Endodermal cell (in vitro differentiated cells): ENCODE measurements around the gene AP2M1. TPM values are rescaled to one million over a fixed set of nuclear protein-coding genes. Genes with fewer than 3 reads are reported as not detected.

Experiments
- DNase-seq: peaks from one replicate; pipeline ENCODE4 v3.0.0-alpha.2; 2017
- H3K27ac ChIP-seq: 2 replicates; pipeline ENCODE4 v1.5.1; 2013; ENCODE audit warnings: mild to moderate bottlenecking, low read depth, low read length, moderate library complexity
- H3K27me3 ChIP-seq: 2 replicates; pipeline ENCODE4 v1.6.1; 2013; ENCODE audit warnings: mild to moderate bottlenecking, low read length, moderate library complexity; ENCODE audit not compliant: insufficient read depth, control insufficient read depth, poor library complexity, severe bottlenecking
- H3K36me3 ChIP-seq: 2 replicates; pipeline ENCODE4 v1.7.0; 2013; ENCODE audit warnings: mild to moderate bottlenecking, low read length, moderate library complexity; ENCODE audit not compliant: control insufficient read depth, insufficient read depth
- H3K4me1 ChIP-seq: one replicate; pipeline ENCODE4 v1.7.0; 2013; ENCODE audit warnings: low read length; ENCODE audit not compliant: control insufficient read depth, insufficient read depth
- H3K4me3 ChIP-seq: 2 replicates; pipeline ENCODE4 v1.5.1; 2013; ENCODE audit warnings: mild to moderate bottlenecking, low read length, moderate library complexity
- H3K9ac ChIP-seq: 2 replicates; pipeline ENCODE4 v1.6.1; 2013; ENCODE audit warnings: mild to moderate bottlenecking, low read length, moderate library complexity; ENCODE audit not compliant: poor library complexity, severe bottlenecking; ENCODE audit errors: extremely low read depth
- H3K9me3 ChIP-seq: 2 replicates; pipeline ENCODE4 v1.6.1; 2013; ENCODE audit warnings: mild to moderate bottlenecking, low read length, moderate library complexity; ENCODE audit not compliant: control insufficient read depth
- H3K27ac Mint-ChIP-seq: 2 replicates; pipeline ENCODE4 v1.8.0; 2020; ENCODE audit warnings: mixed read lengths
- H3K27me3 Mint-ChIP-seq: 2 replicates; pipeline ENCODE4 v1.8.0; 2021; ENCODE audit warnings: mild to moderate bottlenecking, mixed read lengths; ENCODE audit not compliant: insufficient read depth
- H3K36me3 Mint-ChIP-seq: 2 replicates; pipeline ENCODE4 v1.8.0; 2020; ENCODE audit warnings: low read depth, mixed read lengths
- H3K4me1 Mint-ChIP-seq: 2 replicates; pipeline ENCODE4 v1.8.0; 2020; ENCODE audit warnings: mixed read lengths
- H3K4me3 Mint-ChIP-seq: 2 replicates; pipeline ENCODE4 v1.8.0; 2020; ENCODE audit warnings: mild to moderate bottlenecking, moderate library complexity, mixed read lengths
- H3K9me3 Mint-ChIP-seq: 2 replicates; pipeline ENCODE4 v1.8.0; 2020; ENCODE audit warnings: mild to moderate bottlenecking, mixed read lengths
- CTCF ChIP-seq: fragments of 200-600 bp; sonication (generic); conservative IDR thresholded peaks from 2 replicates; pipeline ENCODE4 v1.5.0; 2021; ENCODE audit warnings: antibody characterized with exemption, mild to moderate bottlenecking
- WGBS, 2 experiments: methylation state at CpG; one replicate each; pipeline versions ENCODE4 v1.1.5 to v1.1.7; 2013; ENCODE audit warnings: missing lambda C conversion rate in 2 of 2, mixed read lengths in 1 of 2; ENCODE audit not compliant: insufficient coverage in 1 of 2, insufficient read length in 1 of 2; 5-methylcytosine and 5-hydroxymethylcytosine counted together
- long read RNA-seq, 4 experiments: library from polyadenylated mRNA in 2 of 4; library from RNA in 1 of 4; library from capped mRNA in 1 of 4; stranded (forward) in 3 of 4; unstranded in 1 of 4; transcript quantifications; one replicate each; pipeline ENCODE4 v2.0.0, GENCODE V29; 2020 to 2021; ENCODE audit warnings: inconsistent platforms in 1 of 4
- polyA plus RNA-seq, 2 experiments: library from polyadenylated mRNA; stranded (reverse); fragments of 50-300 nt; gene quantifications; one replicate each; pipeline ENCODE4 v1.2.3, GENCODE V29; 2013
- total RNA-seq, 2 donors: library from RNA; stranded (reverse); fragmentation: NEBNext Ultra II Directional in 1 of 2; extraction: Animal tissue kit (Norgen Biotek cat#: 25700) in 1 of 2; gene quantifications; 2 replicates in 1 of 2; 3 replicates in 1 of 2; pipeline ENCODE4 v1.2.1, GENCODE V29; 2021

Gene AP2M1
- total RNA-seq: 100 to 1,000 TPM; 412 to 450 TPM
- 350 TPM for polyA plus RNA-seq (2013, experiment 1 of 2)
- 319 TPM for polyA plus RNA-seq (2013, experiment 2 of 2)
- long read RNA-seq, experiment 1, transcript AP2M1-207 (10 exons, 1,950 nt): minor isoform, 11 of 193 reads
- long read RNA-seq, experiment 1, transcript AP2M1-202 (11 exons, 2,091 nt): major isoform, 75 of 193 reads
- long read RNA-seq, experiment 1, partial matches to known transcripts: 92 of 193 reads
- long read RNA-seq, experiment 1, other reads (novel, unspliced or antisense): 15 of 193 reads
- long read RNA-seq, experiment 2, transcript AP2M1-202 (11 exons, 2,091 nt): major isoform, 24 of 989 reads
- long read RNA-seq, experiment 2, partial matches to known transcripts: 62 of 989 reads
- long read RNA-seq, experiment 2, other reads (novel, unspliced or antisense): 900 of 989 reads
- long read RNA-seq, experiment 3, transcript AP2M1-202 (11 exons, 2,091 nt): major isoform, 91 of 2,486 reads
- long read RNA-seq, experiment 3, transcript AP2M1-207 (10 exons, 1,950 nt): minor isoform, 6 of 2,486 reads
- long read RNA-seq, experiment 3, partial matches to known transcripts: 82 of 2,486 reads
- long read RNA-seq, experiment 3, other reads (novel, unspliced or antisense): 2,306 of 2,486 reads
- long read RNA-seq, experiment 4, transcript AP2M1-202 (11 exons, 2,091 nt): major isoform, 11 of 855 reads
- long read RNA-seq, experiment 4, partial matches to known transcripts: 241 of 855 reads
- long read RNA-seq, experiment 4, other reads (novel, unspliced or antisense): 603 of 855 reads

GRCh38 chr3:184174646-184175492, at the start of gene AP2M1:
Gene AP2M1, plus strand, starts transcription at chr3:184174855. Its CDS starts 2,139 bp downstream, at chr3:184176994.
- Mint-ChIP-seq H3K27ac (peak within 1 kb of the TSS; percentile 99), H3K4me3 (peak within 1 kb of the TSS; percentile 98)

GRCh38 chr3:184126006-184126405, 48.6 kb upstream of the AP2M1 start:
- no peaks in the 10 kb centered on the region for H3K9me3 ChIP-seq
- 82% methylated on average over 2 of the region's 3 CpGs; no CpG with 5 or more reads in 1 of the 2 experiments for WGBS, 2 experiments
- Mint-ChIP-seq H3K36me3 (no peaks in the 10 kb centered on the region), H3K4me3 (no peak overlapping the region), H3K27ac (no peak overlapping the region), H3K27me3 (no peaks in the 10 kb centered on the region), H3K9me3 (no peaks in the 10 kb centered on the region), H3K4me1 (peaks cover 2% of the 10 kb centered on the region)
- no peak for TF ChIP-seq CTCF
- no peak overlapping the region for H3K9ac ChIP-seq
- no peaks in the 10 kb centered on the region for H3K27me3 ChIP-seq
- no peak for DNase-seq
- H3K4me1 ChIP-seq: no peaks in the 10 kb centered on the region
- no peak overlapping the region for H3K27ac ChIP-seq
- no peaks in the 10 kb centered on the region for H3K36me3 ChIP-seq
- no peak overlapping the region for H3K4me3 ChIP-seq

More at GRCh38 chr3:184174646-184175492, at the start of gene AP2M1:
- Histone ChIP-seq H3K36me3 (peaks cover 48% of the 10 kb centered on the region), H3K4me3 (peak within 1 kb of the TSS; percentile 96), H3K9me3 (no peaks in the 10 kb centered on the region), H3K4me1 (peaks cover 15% of the 10 kb centered on the region), H3K9ac (peak within 1 kb of the TSS; percentile 81), H3K27ac (peak within 1 kb of the TSS; percentile 57), H3K27me3 (no peaks in the 10 kb centered on the region)
- Mint-ChIP-seq H3K9me3 (no peaks in the 10 kb centered on the region), H3K27me3 (no peaks in the 10 kb centered on the region), H3K4me1 (peaks cover 19% of the 10 kb centered on the region), H3K36me3 (peaks cover 52% of the 10 kb centered on the region)
- WGBS, 2 experiments: 0% methylated on average over 34 to 73 of the region's 73 CpGs
- no peak for TF ChIP-seq CTCF
- peak; percentile 99 for DNase-seq

- no peaks in the 10 kb centered on the region for H3K9me3 Mint-ChIP-seq
- Histone ChIP-seq H3K9me3 (no peaks in the 10 kb centered on the region), H3K9ac (no peak overlapping the region), H3K4me3 (no peak overlapping the region), H3K4me1 (no peaks in the 10 kb centered on the region), H3K27me3 (peaks cover 5% of the 10 kb centered on the region), H3K36me3 (no peaks in the 10 kb centered on the region), H3K27ac (no peak overlapping the region)
- H3K4me1 Mint-ChIP-seq: peaks cover 2% of the 10 kb centered on the region
- DNase-seq: peak; percentile 84
- H3K36me3 Mint-ChIP-seq: no peaks in the 10 kb centered on the region
- peaks cover 16% of the 10 kb centered on the region for H3K27me3 Mint-ChIP-seq
- H3K4me3 Mint-ChIP-seq: no peak overlapping the region
- TF ChIP-seq CTCF: peak; percentile 79
- H3K27ac Mint-ChIP-seq: no peak overlapping the region
- WGBS, 2 experiments: 24% methylated on average over 2 of the region's 2 CpGs; no CpG with 5 or more reads in 1 of the 2 experiments
Observed at GRCh38 chr3:184129012-184129411, 45.6 kb upstream of the AP2M1 start.
